ENCODE data around the gene ATP9A.
"Not testable (repeated sequence)": the region's sequence is repeated elsewhere in the genome, so short reads cannot be mapped to it uniquely, and the experiment has no call there.

DNA sequence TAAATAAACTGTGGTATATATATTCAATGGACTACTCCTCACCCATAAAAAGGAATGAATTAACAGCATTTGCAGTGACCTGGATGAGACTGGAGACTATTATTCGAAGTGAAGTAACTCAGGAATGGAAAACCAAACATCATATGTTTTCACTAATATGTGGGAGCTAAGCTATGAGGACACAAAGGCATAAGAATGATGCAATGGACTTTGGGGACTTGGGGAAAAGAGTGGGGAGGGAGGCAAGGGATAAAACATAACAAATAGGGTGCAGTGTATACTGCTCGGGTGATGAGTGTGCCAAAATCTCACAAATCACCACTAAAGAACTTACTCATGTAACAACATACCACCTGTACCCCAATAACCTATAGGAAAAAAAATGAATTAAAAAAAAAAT, 45.2 kb downstream of the ATP9A start:
- TF ChIP-seq, protein P1, sequence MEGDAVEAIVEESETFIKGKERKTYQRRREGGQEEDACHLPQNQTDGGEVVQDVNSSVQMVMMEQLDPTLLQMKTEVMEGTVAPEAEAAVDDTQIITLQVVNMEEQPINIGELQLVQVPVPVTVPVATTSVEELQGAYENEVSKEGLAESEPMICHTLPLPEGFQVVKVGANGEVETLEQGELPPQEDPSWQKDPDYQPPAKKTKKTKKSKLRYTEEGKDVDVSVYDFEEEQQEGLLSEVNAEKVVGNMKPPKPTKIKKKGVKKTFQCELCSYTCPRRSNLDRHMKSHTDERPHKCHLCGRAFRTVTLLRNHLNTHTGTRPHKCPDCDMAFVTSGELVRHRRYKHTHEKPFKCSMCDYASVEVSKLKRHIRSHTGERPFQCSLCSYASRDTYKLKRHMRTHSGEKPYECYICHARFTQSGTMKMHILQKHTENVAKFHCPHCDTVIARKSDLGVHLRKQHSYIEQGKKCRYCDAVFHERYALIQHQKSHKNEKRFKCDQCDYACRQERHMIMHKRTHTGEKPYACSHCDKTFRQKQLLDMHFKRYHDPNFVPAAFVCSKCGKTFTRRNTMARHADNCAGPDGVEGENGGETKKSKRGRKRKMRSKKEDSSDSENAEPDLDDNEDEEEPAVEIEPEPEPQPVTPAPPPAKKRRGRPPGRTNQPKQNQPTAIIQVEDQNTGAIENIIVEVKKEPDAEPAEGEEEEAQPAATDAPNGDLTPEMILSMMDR (IDR thresholded peaks at IDR 0.05) = not testable (repeated sequence)
- TF ChIP-seq POLR2A (IDR thresholded peaks at IDR 0.05) = not testable (repeated sequence)

All from body of pancreas (tissue), 4 donors.